SU-DHL-6 (cell line): ENCODE results near the gene RBM3.

ENCODE experiments used
- H2AFZ ChIP-seq: fragments of 200-600 bp; sonication (generic); 2 replicates; pipeline ENCODE4 v1.6.1; 2014; ENCODE audit warnings: low read depth, mild to moderate bottlenecking, moderate library complexity, mixed read lengths, antibody characterized with exemption, low read length; ENCODE audit not compliant: severe bottlenecking
- H3F3A ChIP-seq: fragments of 200-600 bp; shearing (Covaris generic); 2 replicates; pipeline ENCODE4 v1.6.0; 2016; ENCODE audit warnings: antibody characterized with exemption, mild to moderate bottlenecking; ENCODE audit not compliant: insufficient read depth
- H3K27ac ChIP-seq: fragments of 200-600 bp; sonication (generic); 2 replicates; pipeline ENCODE4 v1.5.1; 2016; ENCODE audit warnings: low read depth, mild to moderate bottlenecking, low read length, moderate library complexity, mixed read lengths
- H3K27me3 ChIP-seq: fragments of 200-600 bp; sonication (generic), shearing (Covaris generic); 2 replicates; pipeline ENCODE4 v1.6.0; 2014; ENCODE audit warnings: mild to moderate bottlenecking, low read length
- H3K36me3 ChIP-seq: fragments of 200-600 bp; sonication (generic); 2 replicates; pipeline ENCODE4 v1.6.1; 2014; ENCODE audit warnings: mild to moderate bottlenecking, low read length, mixed read lengths
- H3K4me2 ChIP-seq: fragments of 300-600, 200-600 bp; shearing (Covaris generic), sonication (generic); 2 replicates; pipeline ENCODE4 v1.6.0; 2014; ENCODE audit warnings: low read length, low read depth, mild to moderate bottlenecking; ENCODE audit not compliant: poor library complexity, severe bottlenecking
- H3K4me3 ChIP-seq: fragments of 200-600 bp; sonication (generic); 2 replicates; pipeline ENCODE4 v1.5.1; 2014; ENCODE audit warnings: antibody characterized with exemption, low read length, mild to moderate bottlenecking, mixed read lengths; ENCODE audit not compliant: insufficient read depth, poor library complexity, severe bottlenecking
- H3K79me2 ChIP-seq: fragments of 200-600 bp; sonication (generic); 2 replicates; pipeline ENCODE4 v1.6.1; 2014; ENCODE audit warnings: mild to moderate bottlenecking, low read length, moderate library complexity; ENCODE audit not compliant: insufficient read depth
- H3K9ac ChIP-seq: fragments of 200-600 bp; sonication (generic); 2 replicates; pipeline ENCODE4 v1.7.0; 2014; ENCODE audit warnings: mild to moderate bottlenecking, low read length
- H3K9me2 ChIP-seq: fragments of 200-600 bp; sonication (generic); replicated peaks from 2 replicates; pipeline ENCODE4 v1.6.1; 2014; ENCODE audit warnings: low read length; ENCODE audit not compliant: insufficient read depth
- H3K9me3 ChIP-seq: fragments of 200-600 bp; sonication (generic); 2 replicates; pipeline ENCODE4 v1.6.1; 2014; ENCODE audit warnings: low read length, mixed read lengths; ENCODE audit not compliant: insufficient read depth
- H4K20me1 ChIP-seq: fragments of 200-600 bp; sonication (generic); 2 replicates; pipeline ENCODE4 v1.6.1; 2014; ENCODE audit warnings: low read depth, mild to moderate bottlenecking, antibody characterized with exemption, low read length, moderate library complexity, mixed read lengths
- EZH2phosphoT487 ChIP-seq: fragments of 200-600 bp; sonication (generic), shearing (Covaris generic); conservative IDR thresholded peaks from 2 replicates; pipeline ENCODE4 v1.6.1; 2018; ENCODE audit warnings: mild to moderate bottlenecking, antibody characterized with exemption, low read length, moderate library complexity, mixed read lengths
- TF ChIP-seq, protein P1 (sequence below): fragments of 200-600 bp; sonication (generic); IDR thresholded peaks from one replicate; pipeline ENCODE4 v1.5.1; 2017; ENCODE audit warnings: antibody characterized with exemption, mild to moderate bottlenecking, low read length, moderate library complexity; ENCODE audit not compliant: insufficient read depth, poor library complexity, severe bottlenecking

Gene RBM3

DNA sequence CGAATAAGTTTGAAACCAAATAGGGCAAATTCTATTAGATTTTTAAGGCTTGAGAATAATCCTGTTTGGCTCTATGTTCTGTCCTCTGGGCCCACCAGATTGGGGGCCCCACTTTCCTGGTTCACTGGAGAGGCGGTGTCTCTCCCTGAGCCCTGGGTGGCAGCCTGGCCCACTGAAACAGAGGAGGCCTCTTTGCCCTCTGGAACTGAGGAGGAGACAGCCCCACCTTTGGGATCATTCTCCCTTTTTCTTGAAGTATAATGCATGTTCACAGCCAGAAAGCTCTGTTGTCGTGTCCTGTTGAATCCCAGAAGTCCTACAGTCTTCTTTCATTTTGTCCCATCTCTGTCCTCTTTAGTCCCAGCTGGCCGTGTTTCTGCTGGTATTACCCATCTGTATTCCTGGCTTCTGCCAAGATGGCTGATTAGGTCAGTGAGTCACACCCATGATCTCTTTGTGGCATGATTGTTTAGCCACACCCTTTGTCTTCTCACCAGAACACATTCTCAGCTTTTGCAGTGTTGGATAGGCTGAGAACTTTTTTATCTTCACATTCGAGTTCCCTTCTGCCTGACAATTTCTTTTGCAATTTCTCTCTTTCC lies 42.8 kb upstream of the RBM3 start:
- H3K4me3 ChIP-seq: no peak overlapping the region
- no peaks in the 10 kb centered on the region for H3K9me2 ChIP-seq
- no peak for TF ChIP-seq EZH2phosphoT487
- TF ChIP-seq, protein P1, sequence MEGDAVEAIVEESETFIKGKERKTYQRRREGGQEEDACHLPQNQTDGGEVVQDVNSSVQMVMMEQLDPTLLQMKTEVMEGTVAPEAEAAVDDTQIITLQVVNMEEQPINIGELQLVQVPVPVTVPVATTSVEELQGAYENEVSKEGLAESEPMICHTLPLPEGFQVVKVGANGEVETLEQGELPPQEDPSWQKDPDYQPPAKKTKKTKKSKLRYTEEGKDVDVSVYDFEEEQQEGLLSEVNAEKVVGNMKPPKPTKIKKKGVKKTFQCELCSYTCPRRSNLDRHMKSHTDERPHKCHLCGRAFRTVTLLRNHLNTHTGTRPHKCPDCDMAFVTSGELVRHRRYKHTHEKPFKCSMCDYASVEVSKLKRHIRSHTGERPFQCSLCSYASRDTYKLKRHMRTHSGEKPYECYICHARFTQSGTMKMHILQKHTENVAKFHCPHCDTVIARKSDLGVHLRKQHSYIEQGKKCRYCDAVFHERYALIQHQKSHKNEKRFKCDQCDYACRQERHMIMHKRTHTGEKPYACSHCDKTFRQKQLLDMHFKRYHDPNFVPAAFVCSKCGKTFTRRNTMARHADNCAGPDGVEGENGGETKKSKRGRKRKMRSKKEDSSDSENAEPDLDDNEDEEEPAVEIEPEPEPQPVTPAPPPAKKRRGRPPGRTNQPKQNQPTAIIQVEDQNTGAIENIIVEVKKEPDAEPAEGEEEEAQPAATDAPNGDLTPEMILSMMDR: no peak
- no peak overlapping the region for H2AFZ ChIP-seq
- no peaks in the 10 kb centered on the region for H3K9me3 ChIP-seq
- no peaks in the 10 kb centered on the region for H3K27me3 ChIP-seq
- no peaks in the 10 kb centered on the region for H3K36me3 ChIP-seq
- H3K79me2 ChIP-seq: no peaks in the 10 kb centered on the region
- H3K27ac ChIP-seq: no peak overlapping the region
- H3K9ac ChIP-seq: no peak overlapping the region
- no peak overlapping the region for H3K4me2 ChIP-seq
- 0 out of 2 replicates have a peak, but pooled peaks cover 3% of the 10 kb centered on the region for H3F3A ChIP-seq
- H4K20me1 ChIP-seq: no peaks in the 10 kb centered on the region

- no peak overlapping the region for H3K4me3 ChIP-seq
- no peaks in the 10 kb centered on the region for H3K36me3 ChIP-seq
- no peak overlapping the region for H3K4me2 ChIP-seq
- H3K9ac ChIP-seq: no peak overlapping the region
- TF ChIP-seq, protein P1: no peak
- TF ChIP-seq EZH2phosphoT487: no peak
- 0 out of 2 replicates have a peak, but pooled peaks cover 3% of the 10 kb centered on the region for H3F3A ChIP-seq
- H2AFZ ChIP-seq: no peak overlapping the region
- no peak overlapping the region for H3K27ac ChIP-seq
- no peaks in the 10 kb centered on the region for H3K9me2 ChIP-seq
- H3K79me2 ChIP-seq: no peaks in the 10 kb centered on the region
- no peaks in the 10 kb centered on the region for H3K9me3 ChIP-seq
- no peaks in the 10 kb centered on the region for H3K27me3 ChIP-seq
- no peaks in the 10 kb centered on the region for H4K20me1 ChIP-seq
Observed at GRCh38 chrX:48532161-48532560, 42.1 kb upstream of the RBM3 start.

DNA sequence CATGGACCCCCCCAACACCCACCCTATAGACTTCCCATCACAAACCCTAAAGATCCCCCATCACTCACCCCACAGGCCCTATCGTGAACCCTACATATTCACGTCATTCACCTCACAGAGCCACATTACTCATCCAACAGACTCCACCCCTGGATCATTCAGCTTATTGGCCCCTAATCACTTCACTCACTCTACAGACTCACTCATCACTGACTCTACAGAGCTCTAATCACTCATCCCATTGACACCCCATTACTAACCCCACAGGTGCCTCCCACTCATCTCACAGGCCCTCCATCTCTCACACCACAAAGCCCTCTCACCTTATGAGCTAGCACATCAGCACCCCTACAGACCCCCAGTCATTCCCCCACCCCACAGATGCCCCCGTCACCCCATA lies 41.1 kb upstream of the RBM3 start:
- Histone ChIP-seq H4K20me1 (no peaks in the 10 kb centered on the region), H3K9me2 (no peaks in the 10 kb centered on the region), H3K27me3 (no peaks in the 10 kb centered on the region), H3K4me2 (no peak overlapping the region), H3K4me3 (no peak overlapping the region), H2AFZ (no peak overlapping the region), H3K36me3 (no peaks in the 10 kb centered on the region), H3K79me2 (no peaks in the 10 kb centered on the region), H3K27ac (no peak overlapping the region), H3K9me3 (no peaks in the 10 kb centered on the region), H3K9ac (no peak overlapping the region), H3F3A (0 out of 2 replicates have a peak, but pooled peaks cover 3% of the 10 kb centered on the region)
- TF ChIP-seq, protein P1: no peak
- no peak for TF ChIP-seq EZH2phosphoT487
